Measurements from ENCODE around the gene ANKRD63. TPM values are rescaled to one million over a fixed set of nuclear protein-coding genes. Genes with fewer than 3 reads are reported as not detected.
A peak's percentile ranks its signal among the peaks of the same experiment; 100 is the strongest.

The ANKRD63 gene
- total RNA-seq, 2 donors from 2014 or later, result 0.44 to 1.3 TPM

DNA sequence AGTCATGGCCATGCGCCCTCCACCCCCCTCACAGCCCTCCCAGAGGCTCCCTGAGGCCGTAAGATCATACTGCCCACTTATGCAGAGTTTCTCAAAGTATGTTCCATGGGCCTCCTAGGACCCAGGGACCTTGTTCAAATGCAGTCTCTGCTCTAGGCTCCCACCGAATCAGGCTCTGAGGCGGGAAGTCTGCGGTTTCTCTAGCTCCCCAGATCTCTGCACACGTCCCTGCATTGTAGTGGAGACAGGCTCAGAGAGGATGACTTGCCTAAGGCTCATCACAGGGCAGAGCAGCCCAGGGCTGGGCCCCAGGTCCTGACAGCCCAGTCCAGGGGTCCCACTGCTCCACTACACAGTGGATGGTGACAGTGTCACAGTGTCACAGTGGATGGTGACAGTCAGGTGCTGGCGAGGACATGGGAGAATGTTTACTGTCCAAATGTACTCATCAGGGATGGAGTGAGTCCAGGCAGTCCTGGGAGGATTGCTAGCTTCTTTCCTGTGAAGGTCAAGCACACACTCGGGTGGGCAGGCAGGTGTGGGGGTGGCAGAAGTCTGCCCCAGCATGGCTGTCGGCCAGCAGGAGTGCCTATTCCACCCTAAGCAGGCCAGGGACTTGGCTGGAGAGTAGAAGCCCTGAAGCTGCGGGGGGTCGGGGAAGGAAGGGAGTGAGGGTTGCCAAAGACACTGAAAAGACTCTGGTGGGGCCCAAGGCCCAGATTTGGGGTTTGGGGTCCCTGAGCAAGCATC is 12.4 kb downstream of the ANKRD63 start:
- Histone ChIP-seq H3K4me3 (no peak overlapping the region), H3K27ac (no peak overlapping the region), H3K27me3 (no peaks in the 10 kb centered on the region), H3K4me1 (peaks cover 0 to 4% of the 10 kb centered on the region in 2 donors), H3K36me3 (no peaks in the 10 kb centered on the region), H3K9me3 (no peaks in the 10 kb centered on the region)
- TF ChIP-seq, protein P1, sequence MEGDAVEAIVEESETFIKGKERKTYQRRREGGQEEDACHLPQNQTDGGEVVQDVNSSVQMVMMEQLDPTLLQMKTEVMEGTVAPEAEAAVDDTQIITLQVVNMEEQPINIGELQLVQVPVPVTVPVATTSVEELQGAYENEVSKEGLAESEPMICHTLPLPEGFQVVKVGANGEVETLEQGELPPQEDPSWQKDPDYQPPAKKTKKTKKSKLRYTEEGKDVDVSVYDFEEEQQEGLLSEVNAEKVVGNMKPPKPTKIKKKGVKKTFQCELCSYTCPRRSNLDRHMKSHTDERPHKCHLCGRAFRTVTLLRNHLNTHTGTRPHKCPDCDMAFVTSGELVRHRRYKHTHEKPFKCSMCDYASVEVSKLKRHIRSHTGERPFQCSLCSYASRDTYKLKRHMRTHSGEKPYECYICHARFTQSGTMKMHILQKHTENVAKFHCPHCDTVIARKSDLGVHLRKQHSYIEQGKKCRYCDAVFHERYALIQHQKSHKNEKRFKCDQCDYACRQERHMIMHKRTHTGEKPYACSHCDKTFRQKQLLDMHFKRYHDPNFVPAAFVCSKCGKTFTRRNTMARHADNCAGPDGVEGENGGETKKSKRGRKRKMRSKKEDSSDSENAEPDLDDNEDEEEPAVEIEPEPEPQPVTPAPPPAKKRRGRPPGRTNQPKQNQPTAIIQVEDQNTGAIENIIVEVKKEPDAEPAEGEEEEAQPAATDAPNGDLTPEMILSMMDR (IDR thresholded peaks at IDR 0.05), result no peak
- no peak for DNase-seq (ENCODE audit: low spot score)

DNA sequence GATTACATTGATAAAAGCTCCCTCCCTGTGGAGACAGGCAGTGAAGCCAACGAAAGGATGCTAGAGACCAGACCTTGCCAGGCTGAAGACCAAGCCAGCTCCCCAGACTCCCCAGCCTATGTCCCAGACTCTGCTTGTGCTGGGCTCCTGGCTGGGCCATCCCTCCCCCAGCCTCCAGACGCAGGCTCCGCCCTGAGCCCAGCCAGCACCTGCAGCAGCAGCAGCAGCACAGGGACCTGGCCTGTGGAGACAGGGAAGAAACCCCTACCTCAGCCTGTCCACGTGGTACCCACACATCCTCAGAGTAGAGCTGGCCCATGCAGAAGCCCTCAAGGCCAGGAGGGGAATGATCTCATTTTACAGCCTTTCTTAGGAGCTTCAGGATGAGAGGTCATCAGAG is 13.3 kb downstream of the ANKRD63 start:
- DNase-seq (ENCODE audit: low spot score), result no peak

DNA sequence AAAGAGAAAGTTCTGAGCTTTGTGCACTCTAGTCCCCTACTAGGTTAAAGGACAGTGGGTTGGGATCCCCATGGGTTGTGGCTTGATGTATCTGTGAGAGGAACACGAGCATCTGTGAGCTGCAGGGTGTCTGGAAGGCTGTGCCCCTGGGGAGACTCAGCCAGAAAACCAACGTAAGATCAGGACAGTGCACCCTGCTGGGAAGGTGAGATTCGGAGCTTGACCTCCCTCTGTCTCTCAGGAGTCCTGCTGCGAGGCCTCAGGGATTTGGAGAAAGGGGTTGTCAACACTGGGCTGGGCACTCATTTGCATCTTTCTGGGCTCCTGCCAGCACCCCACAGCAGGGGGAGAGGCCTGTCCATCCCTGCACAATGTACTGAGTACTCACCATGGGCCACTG is 15.2 kb downstream of the ANKRD63 start:
- no peak overlapping the region for H3K4me3 ChIP-seq
- H3K4me1 ChIP-seq, result peaks cover 0 to 10% of the 10 kb centered on the region in 2 donors
- no peaks in the 10 kb centered on the region for H3K9me3 ChIP-seq
- no peaks in the 10 kb centered on the region for H3K36me3 ChIP-seq
- no peak for DNase-seq (ENCODE audit: low spot score)
- H3K27me3 ChIP-seq, result no peaks in the 10 kb centered on the region
- H3K27ac ChIP-seq, result no peak overlapping the region
- TF ChIP-seq, protein P1 (IDR thresholded peaks at IDR 0.05), result no peak

More for the DNA sequence above, 13.3 kb downstream of the ANKRD63 start:
- TF ChIP-seq, protein P1 (IDR thresholded peaks at IDR 0.05), result no peak
- Histone ChIP-seq H3K9me3 (no peaks in the 10 kb centered on the region), H3K36me3 (no peaks in the 10 kb centered on the region), H3K4me1 (peaks cover 0 to 4% of the 10 kb centered on the region in 2 donors), H3K27ac (no peak overlapping the region), H3K4me3 (no peak overlapping the region), H3K27me3 (no peaks in the 10 kb centered on the region)

DNA sequence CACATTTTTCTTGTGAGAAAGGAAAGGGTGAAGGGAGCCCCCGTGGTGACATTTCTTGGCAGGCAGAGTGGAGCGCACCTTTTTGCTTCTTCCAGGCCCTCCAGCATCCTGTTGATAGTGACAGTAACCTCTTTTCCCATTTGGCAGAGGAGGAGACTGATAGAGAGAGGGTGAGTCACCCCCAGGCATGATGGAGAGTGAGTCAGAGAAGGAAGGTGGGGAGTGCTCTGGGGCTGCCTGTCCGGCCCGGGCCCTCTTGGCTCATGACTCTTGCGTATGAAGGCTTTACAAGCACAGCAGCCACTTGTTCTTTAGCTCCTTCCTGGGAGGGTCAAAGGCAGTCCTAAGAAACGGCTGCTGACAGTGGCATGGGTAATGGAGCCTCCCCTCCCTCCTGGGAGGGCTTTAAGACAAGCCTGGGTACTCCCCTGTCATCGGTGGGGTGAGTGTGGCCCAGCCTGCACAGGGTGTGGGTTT is 16.0 kb downstream of the ANKRD63 start:
- TF ChIP-seq, protein P1 (IDR thresholded peaks at IDR 0.05), result no peak
- no peak overlapping the region for H3K4me3 ChIP-seq
- H3K4me1 ChIP-seq, result peaks cover 0 to 10% of the 10 kb centered on the region in 2 donors
- no peaks in the 10 kb centered on the region for H3K9me3 ChIP-seq
- no peaks in the 10 kb centered on the region for H3K36me3 ChIP-seq
- no peak overlapping the region for H3K27ac ChIP-seq
- H3K27me3 ChIP-seq, result no peaks in the 10 kb centered on the region
- DNase-seq (ENCODE audit: low spot score), result peak; percentile 67

DNA sequence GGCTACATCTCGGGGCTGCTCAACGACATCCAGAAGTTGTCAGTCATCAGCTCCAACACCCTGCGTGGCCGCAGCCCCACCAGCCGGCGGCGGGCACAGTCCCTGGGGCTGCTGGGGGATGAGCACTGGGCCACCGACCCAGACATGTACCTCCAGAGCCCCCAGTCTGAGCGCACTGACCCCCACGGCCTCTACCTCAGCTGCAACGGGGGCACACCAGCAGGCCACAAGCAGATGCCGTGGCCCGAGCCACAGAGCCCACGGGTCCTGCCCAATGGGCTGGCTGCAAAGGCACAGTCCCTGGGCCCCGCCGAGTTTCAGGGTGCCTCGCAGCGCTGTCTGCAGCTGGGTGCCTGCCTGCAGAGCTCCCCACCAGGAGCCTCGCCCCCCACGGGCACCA is 17.0 kb downstream of the ANKRD63 start:
- Histone ChIP-seq H3K4me3 (no peak overlapping the region), H3K36me3 (no peaks in the 10 kb centered on the region), H3K9me3 (no peaks in the 10 kb centered on the region), H3K4me1 (peaks cover 0 to 10% of the 10 kb centered on the region in 2 donors), H3K27me3 (no peaks in the 10 kb centered on the region), H3K27ac (no peak overlapping the region)
- no peak for DNase-seq (ENCODE audit: low spot score)
- TF ChIP-seq, protein P1 (IDR thresholded peaks at IDR 0.05), result no peak

All from right atrium auricular region (tissue), 2 donors.